ENCODE data around the gene ZNF599.

ZNF599 gene

DNA sequence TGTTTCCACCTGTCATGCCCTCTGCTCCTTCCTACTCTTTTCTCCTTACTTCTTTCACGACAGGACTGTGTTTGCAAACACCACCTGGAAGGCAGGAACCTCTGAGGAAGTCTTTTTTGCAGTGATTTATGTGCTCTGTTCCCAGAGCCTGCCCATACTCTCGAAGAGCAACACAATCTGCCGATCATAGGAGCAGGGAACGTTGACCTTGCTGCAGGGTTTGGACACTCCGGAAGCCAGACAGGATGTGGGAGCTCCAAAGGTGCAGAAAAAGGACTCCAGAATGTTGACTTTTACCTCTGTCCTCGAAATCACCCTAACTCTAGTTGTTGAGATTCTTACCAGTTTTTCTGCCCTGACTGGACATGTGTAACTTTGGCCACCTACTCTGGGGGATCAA is 47.6 kb downstream of the ZNF599 start:
- Histone ChIP-seq H3K27ac (replicated peaks) (no peak overlapping the region), H3K27me3 (ENCODE audit: insufficient read depth, poor library complexity, severe bottlenecking) (no peaks in the 10 kb centered on the region), H3K4me3 (replicated peaks; ENCODE audit: insufficient read depth, low read length) (no peak overlapping the region)
- no peak for DNase-seq (ENCODE audit: low read depth in 1 of 2, low spot score in 1 of 2)
- TF ChIP-seq GABPA (IDR thresholded peaks at IDR 0.05; ENCODE audit: low read depth) (no peak), SPI1 (IDR thresholded peaks at IDR 0.05; ENCODE audit: borderline replicate concordance, low read depth) (no peak), POLR2AphosphoS5 (IDR thresholded peaks at IDR 0.05; ENCODE audit: low read depth) (no peak)
- TF ChIP-seq, protein P1, sequence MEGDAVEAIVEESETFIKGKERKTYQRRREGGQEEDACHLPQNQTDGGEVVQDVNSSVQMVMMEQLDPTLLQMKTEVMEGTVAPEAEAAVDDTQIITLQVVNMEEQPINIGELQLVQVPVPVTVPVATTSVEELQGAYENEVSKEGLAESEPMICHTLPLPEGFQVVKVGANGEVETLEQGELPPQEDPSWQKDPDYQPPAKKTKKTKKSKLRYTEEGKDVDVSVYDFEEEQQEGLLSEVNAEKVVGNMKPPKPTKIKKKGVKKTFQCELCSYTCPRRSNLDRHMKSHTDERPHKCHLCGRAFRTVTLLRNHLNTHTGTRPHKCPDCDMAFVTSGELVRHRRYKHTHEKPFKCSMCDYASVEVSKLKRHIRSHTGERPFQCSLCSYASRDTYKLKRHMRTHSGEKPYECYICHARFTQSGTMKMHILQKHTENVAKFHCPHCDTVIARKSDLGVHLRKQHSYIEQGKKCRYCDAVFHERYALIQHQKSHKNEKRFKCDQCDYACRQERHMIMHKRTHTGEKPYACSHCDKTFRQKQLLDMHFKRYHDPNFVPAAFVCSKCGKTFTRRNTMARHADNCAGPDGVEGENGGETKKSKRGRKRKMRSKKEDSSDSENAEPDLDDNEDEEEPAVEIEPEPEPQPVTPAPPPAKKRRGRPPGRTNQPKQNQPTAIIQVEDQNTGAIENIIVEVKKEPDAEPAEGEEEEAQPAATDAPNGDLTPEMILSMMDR (IDR thresholded peaks at IDR 0.05; ENCODE audit: insufficient read depth, low read length): no peak
- TF ChIP-seq, protein P2, sequence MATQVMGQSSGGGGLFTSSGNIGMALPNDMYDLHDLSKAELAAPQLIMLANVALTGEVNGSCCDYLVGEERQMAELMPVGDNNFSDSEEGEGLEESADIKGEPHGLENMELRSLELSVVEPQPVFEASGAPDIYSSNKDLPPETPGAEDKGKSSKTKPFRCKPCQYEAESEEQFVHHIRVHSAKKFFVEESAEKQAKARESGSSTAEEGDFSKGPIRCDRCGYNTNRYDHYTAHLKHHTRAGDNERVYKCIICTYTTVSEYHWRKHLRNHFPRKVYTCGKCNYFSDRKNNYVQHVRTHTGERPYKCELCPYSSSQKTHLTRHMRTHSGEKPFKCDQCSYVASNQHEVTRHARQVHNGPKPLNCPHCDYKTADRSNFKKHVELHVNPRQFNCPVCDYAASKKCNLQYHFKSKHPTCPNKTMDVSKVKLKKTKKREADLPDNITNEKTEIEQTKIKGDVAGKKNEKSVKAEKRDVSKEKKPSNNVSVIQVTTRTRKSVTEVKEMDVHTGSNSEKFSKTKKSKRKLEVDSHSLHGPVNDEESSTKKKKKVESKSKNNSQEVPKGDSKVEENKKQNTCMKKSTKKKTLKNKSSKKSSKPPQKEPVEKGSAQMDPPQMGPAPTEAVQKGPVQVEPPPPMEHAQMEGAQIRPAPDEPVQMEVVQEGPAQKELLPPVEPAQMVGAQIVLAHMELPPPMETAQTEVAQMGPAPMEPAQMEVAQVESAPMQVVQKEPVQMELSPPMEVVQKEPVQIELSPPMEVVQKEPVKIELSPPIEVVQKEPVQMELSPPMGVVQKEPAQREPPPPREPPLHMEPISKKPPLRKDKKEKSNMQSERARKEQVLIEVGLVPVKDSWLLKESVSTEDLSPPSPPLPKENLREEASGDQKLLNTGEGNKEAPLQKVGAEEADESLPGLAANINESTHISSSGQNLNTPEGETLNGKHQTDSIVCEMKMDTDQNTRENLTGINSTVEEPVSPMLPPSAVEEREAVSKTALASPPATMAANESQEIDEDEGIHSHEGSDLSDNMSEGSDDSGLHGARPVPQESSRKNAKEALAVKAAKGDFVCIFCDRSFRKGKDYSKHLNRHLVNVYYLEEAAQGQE (IDR thresholded peaks at IDR 0.05; ENCODE audit: insufficient replicate concordance, low read depth): no peak

DNA sequence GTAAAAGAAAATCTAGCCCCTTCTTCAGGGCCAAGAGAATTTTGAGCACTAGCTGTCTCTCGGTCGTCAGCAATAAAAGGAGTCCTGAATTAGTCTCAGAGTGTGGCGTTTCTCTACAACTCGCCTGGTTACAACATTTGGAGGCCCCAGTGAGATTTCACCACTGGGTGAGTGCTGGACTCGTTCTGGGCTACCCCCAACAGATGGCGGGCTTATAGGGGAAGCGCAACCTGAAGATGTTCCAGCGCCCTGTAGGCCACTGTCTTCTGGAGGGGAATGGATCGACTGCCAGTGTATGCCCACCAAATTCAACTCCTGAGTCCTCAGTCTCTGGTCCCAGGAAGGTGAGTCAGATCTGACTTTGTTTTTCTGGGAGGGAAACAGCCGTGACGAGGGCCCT is 50.7 kb downstream of the ZNF599 start:
- Histone ChIP-seq H3K27ac (replicated peaks) (no peak overlapping the region), H3K4me3 (replicated peaks; ENCODE audit: insufficient read depth, low read length) (no peak overlapping the region), H3K27me3 (ENCODE audit: insufficient read depth, poor library complexity, severe bottlenecking) (no peaks in the 10 kb centered on the region)
- DNase-seq (ENCODE audit: low read depth in 1 of 2, low spot score in 1 of 2): no peak
- no peak for TF ChIP-seq POLR2AphosphoS5 (IDR thresholded peaks at IDR 0.05; ENCODE audit: low read depth)
- TF ChIP-seq, protein P2 (IDR thresholded peaks at IDR 0.05; ENCODE audit: insufficient replicate concordance, low read depth): no peak
- TF ChIP-seq, protein P1 (IDR thresholded peaks at IDR 0.05; ENCODE audit: insufficient read depth, low read length): no peak
- no peak for TF ChIP-seq SPI1 (IDR thresholded peaks at IDR 0.05; ENCODE audit: borderline replicate concordance, low read depth)
- no peak for TF ChIP-seq GABPA (IDR thresholded peaks at IDR 0.05; ENCODE audit: low read depth)

DNA sequence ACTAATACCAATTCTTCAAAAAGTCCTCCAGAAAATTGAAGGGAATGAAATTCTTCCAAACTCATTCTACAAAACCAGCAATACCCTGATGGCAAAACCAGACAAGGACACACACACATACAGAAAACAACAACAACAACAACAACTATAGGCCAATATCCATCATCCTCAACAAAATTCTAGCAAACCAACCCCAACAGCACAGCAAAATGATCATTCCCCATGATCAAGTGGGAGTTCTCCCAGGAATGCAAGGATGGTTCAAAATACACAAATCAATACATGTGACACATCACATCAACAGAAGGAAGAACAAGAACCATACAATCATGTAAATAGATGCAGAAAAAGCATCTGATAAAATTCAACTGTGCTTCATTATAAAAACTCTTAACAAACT is 57.7 kb downstream of the ZNF599 start:
- DNase-seq (ENCODE audit: low read depth in 1 of 2, low spot score in 1 of 2): no peak
- Histone ChIP-seq H3K27ac (replicated peaks) (no peak overlapping the region), H3K27me3 (ENCODE audit: insufficient read depth, poor library complexity, severe bottlenecking) (no peaks in the 10 kb centered on the region), H3K4me3 (replicated peaks; ENCODE audit: insufficient read depth, low read length) (no peak overlapping the region)
- TF ChIP-seq GABPA (IDR thresholded peaks at IDR 0.05; ENCODE audit: low read depth) (no peak), SPI1 (IDR thresholded peaks at IDR 0.05; ENCODE audit: borderline replicate concordance, low read depth) (no peak), POLR2AphosphoS5 (IDR thresholded peaks at IDR 0.05; ENCODE audit: low read depth) (no peak)
- TF ChIP-seq, protein P1 (IDR thresholded peaks at IDR 0.05; ENCODE audit: insufficient read depth, low read length): no peak
- TF ChIP-seq, protein P2 (IDR thresholded peaks at IDR 0.05; ENCODE audit: insufficient replicate concordance, low read depth): no peak
